Trophoblast cell (in vitro differentiated cells and primary cell): ENCODE data around the gene HYLS1.

Experiments used
- DNase-seq, 2 donors: peaks; one replicate each; pipeline ENCODE4 v3.0.0-alpha.2; 2016
- H2AFZ ChIP-seq: 2 replicates; pipeline ENCODE4 v1.6.1; 2013; ENCODE audit warnings: low read length, moderate library complexity, mild to moderate bottlenecking; ENCODE audit not compliant: insufficient read depth, poor library complexity
- H2AK5ac ChIP-seq: 2 replicates; pipeline ENCODE4 v1.6.1; 2013; ENCODE audit warnings: mild to moderate bottlenecking, low read length
- H2BK120ac ChIP-seq: 2 replicates; pipeline ENCODE4 v1.6.1; 2013; ENCODE audit warnings: low read length, mild to moderate bottlenecking, moderate library complexity; ENCODE audit not compliant: insufficient read depth, poor library complexity
- H2BK12ac ChIP-seq: 2 replicates; pipeline ENCODE4 v1.6.1; 2013; ENCODE audit warnings: mild to moderate bottlenecking, low read length, moderate library complexity
- H2BK5ac ChIP-seq: 2 replicates; pipeline ENCODE4 v1.6.1; 2013; ENCODE audit warnings: low read length, low read depth, moderate library complexity, mild to moderate bottlenecking; ENCODE audit not compliant: poor library complexity
- H3K14ac ChIP-seq: 2 replicates; pipeline ENCODE4 v1.6.1; 2013; ENCODE audit warnings: mild to moderate bottlenecking, low read length
- H3K18ac ChIP-seq: 2 replicates; pipeline ENCODE4 v1.6.1; 2013; ENCODE audit warnings: mild to moderate bottlenecking, low read length
- H3K23ac ChIP-seq: 2 replicates; pipeline ENCODE4 v1.6.1; 2013; ENCODE audit warnings: low read length
- H3K27ac ChIP-seq: 2 replicates; pipeline ENCODE4 v1.5.1; 2013; ENCODE audit warnings: low read depth, mild to moderate bottlenecking, inconsistent platforms, low read length, moderate library complexity
- H3K27me3 ChIP-seq: 2 replicates; pipeline ENCODE4 v1.6.1; 2013; ENCODE audit warnings: inconsistent platforms, mild to moderate bottlenecking, low read length, moderate library complexity; ENCODE audit not compliant: insufficient read depth
- H3K36me3 ChIP-seq, 2 experiments: 1 replicate in 1 of 2; 2 replicates in 1 of 2; pipeline ENCODE4 v1.6.1; 2013; ENCODE audit warnings: low read length in 2 of 2, mild to moderate bottlenecking in 2 of 2, moderate library complexity in 1 of 2; ENCODE audit not compliant: insufficient read depth in 2 of 2, control insufficient read depth in 1 of 2
- H3K4ac ChIP-seq: 2 replicates; pipeline ENCODE4 v1.6.1; 2013; ENCODE audit warnings: low read depth, mild to moderate bottlenecking, low read length, moderate library complexity
- H3K4me1 ChIP-seq, 2 experiments: 1 replicate in 1 of 2; 2 replicates in 1 of 2; pipeline ENCODE4 v1.6.1; 2013; ENCODE audit warnings: low read length in 2 of 2, mild to moderate bottlenecking in 2 of 2, moderate library complexity in 1 of 2; ENCODE audit not compliant: insufficient read depth in 2 of 2, control insufficient read depth in 1 of 2
- H3K4me2 ChIP-seq: 2 replicates; pipeline ENCODE4 v1.6.1; 2013; ENCODE audit warnings: inconsistent platforms, mild to moderate bottlenecking, low read length, moderate library complexity
- H3K4me3 ChIP-seq: 2 replicates; pipeline ENCODE4 v1.5.1; 2013; ENCODE audit warnings: mild to moderate bottlenecking, low read depth, low read length, inconsistent platforms
- H3K79me1 ChIP-seq: one replicate; pipeline ENCODE4 v1.6.1; 2013; ENCODE audit warnings: low read length
- H3K79me2 ChIP-seq: 2 replicates; pipeline ENCODE4 v1.6.1; 2013; ENCODE audit warnings: low read length, mild to moderate bottlenecking; ENCODE audit not compliant: control insufficient read depth, insufficient read depth, poor library complexity
- H3K9ac ChIP-seq: 2 replicates; pipeline ENCODE4 v1.6.1; 2013; ENCODE audit warnings: mild to moderate bottlenecking, low read length
- H3K9me3 ChIP-seq: 2 replicates; pipeline ENCODE4 v1.6.1; 2013; ENCODE audit warnings: low read depth, mild to moderate bottlenecking, control low read depth, inconsistent platforms, low read length; ENCODE audit not compliant: insufficient read depth
- H4K12ac ChIP-seq: 2 replicates; pipeline ENCODE4 v1.6.1; 2013; ENCODE audit warnings: low read depth, mild to moderate bottlenecking, low read length, moderate library complexity
- H4K8ac ChIP-seq: 2 replicates; pipeline ENCODE4 v1.6.1; 2013; ENCODE audit warnings: low read depth, mild to moderate bottlenecking, low read length, moderate library complexity
- H4K91ac ChIP-seq: one replicate; pipeline ENCODE4 v1.6.1; 2013; ENCODE audit warnings: low read depth, mild to moderate bottlenecking, low read length, moderate library complexity
- WGBS: extraction: QIAGEN DNeasy Blood & Tissue Kit; methylation state at CpG from one replicate; pipeline ENCODE4 v1.1.7; 2013; ENCODE audit warnings: missing lambda C conversion rate; ENCODE audit not compliant: insufficient read length, insufficient coverage; ENCODE audit errors: extremely low coverage; 5-methylcytosine and 5-hydroxymethylcytosine counted together

The HYLS1 gene

DNA sequence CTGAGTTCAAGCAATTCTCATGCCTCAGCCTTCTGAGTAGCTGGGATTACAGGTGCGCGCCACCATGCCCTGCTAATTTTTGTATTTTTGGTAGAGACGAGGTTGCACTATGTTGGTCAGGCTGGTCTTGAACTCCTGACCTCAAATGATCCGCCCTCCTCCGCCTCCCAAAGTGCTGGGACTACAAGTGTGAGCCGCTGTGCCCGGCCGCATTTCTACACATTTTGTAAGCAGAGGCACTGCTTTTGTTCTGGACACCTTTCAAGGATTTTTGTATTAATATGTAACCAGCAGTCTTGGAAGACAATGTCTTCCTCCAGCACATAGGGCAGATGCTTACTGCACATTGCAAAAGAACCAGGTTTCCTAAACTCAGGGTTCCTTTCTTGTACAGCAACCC, 47.0 kb downstream of the HYLS1 start:
- Histone ChIP-seq H3K4me3 (no peak overlapping the region), H4K12ac (no peak overlapping the region), H3K14ac (no peak overlapping the region), H4K91ac (no peak overlapping the region), H3K79me2 (no peaks in the 10 kb centered on the region), H4K8ac (no peak overlapping the region), H2BK5ac (no peak overlapping the region), H3K4ac (no peak overlapping the region), H3K36me3 (no peaks in the 10 kb centered on the region), H2BK12ac (no peak overlapping the region), H2AK5ac (no peak overlapping the region), H3K23ac (no peak overlapping the region), H3K18ac (no peak overlapping the region), H3K27me3 (no peaks in the 10 kb centered on the region), H2AFZ (no peak overlapping the region), H3K79me1 (no peaks in the 10 kb centered on the region), H2BK120ac (no peak overlapping the region), H3K4me2 (no peak overlapping the region), H3K27ac (no peak overlapping the region), H3K9me3 (no peaks in the 10 kb centered on the region), H3K9ac (no peak overlapping the region), H3K4me1 (peaks cover 2 to 5% of the 10 kb centered on the region in 2 experiments)
- no peak for DNase-seq
- WGBS = no CpG with 5 or more reads among the region's 8 CpGs

DNA sequence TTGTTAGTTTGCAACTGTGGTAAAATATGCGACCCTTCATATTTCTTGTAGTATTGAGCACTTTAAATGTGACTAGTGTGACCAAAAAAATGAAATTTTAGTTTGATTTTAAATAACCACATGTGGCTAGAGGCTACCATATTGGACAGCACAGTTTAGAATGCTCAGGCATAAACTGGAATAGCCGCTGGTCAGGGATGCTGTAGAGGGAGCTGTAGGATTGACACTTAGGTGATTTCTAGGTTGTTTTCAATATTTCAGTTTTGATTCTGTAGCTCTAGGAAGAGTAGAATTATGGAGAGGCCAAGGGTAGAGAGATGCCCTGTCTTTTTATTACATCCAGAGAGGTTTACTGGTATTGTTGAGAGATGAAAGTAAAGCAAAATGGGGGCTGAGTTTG, 47.6 kb downstream of the HYLS1 start:
- H2BK5ac ChIP-seq = no peak overlapping the region
- H3K79me1 ChIP-seq = no peaks in the 10 kb centered on the region
- DNase-seq = no peak
- H3K79me2 ChIP-seq = no peaks in the 10 kb centered on the region
- no peak overlapping the region for H4K8ac ChIP-seq
- H3K27me3 ChIP-seq = no peaks in the 10 kb centered on the region
- no peak overlapping the region for H3K4me2 ChIP-seq
- WGBS = no CpG with 5 or more reads among the region's 2 CpGs
- H3K4me1 ChIP-seq = peaks cover 2 to 5% of the 10 kb centered on the region in 2 experiments
- H4K12ac ChIP-seq = no peak overlapping the region
- H4K91ac ChIP-seq = no peak overlapping the region
- no peaks in the 10 kb centered on the region for H3K9me3 ChIP-seq
- H3K9ac ChIP-seq = no peak overlapping the region
- H3K36me3 ChIP-seq = no peaks in the 10 kb centered on the region
- H3K14ac ChIP-seq = no peak overlapping the region
- no peak overlapping the region for H3K23ac ChIP-seq
- H3K18ac ChIP-seq = no peak overlapping the region
- no peak overlapping the region for H2AK5ac ChIP-seq
- H2BK120ac ChIP-seq = no peak overlapping the region
- H3K4ac ChIP-seq = no peak overlapping the region
- no peak overlapping the region for H2BK12ac ChIP-seq
- no peak overlapping the region for H2AFZ ChIP-seq
- H3K4me3 ChIP-seq = no peak overlapping the region
- no peak overlapping the region for H3K27ac ChIP-seq

DNA sequence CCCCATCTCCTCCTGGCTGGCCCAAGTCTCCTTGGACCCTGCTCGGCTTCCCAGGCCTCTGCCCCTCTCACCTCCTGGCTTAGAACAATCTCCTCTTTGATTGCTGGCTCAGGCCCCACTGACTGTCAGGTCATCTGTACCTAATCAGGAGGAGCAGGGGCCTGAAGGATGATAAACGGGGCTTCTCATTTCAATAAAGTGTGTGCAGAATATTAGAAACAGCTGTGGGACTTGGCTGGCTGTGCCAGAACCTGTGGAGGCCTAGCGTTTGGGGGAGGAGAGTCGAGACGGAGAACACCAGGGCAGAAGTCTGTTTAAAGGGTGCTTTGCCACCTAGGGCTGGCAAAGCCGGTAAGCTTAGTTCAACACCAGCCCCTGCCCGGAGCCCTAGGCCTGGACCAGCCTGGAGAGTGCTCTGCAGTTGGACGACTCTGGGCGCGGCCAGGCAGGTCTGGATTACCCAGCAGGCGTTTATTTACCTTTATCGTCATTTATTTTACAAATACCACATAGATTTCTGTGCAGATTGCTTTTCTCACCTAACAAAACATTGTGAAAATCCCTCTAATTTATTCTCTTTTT, 48.2 kb downstream of the HYLS1 start:
- no peak overlapping the region for H2AFZ ChIP-seq
- no peak overlapping the region for H3K4me3 ChIP-seq
- no peak overlapping the region for H3K4me2 ChIP-seq
- no peak overlapping the region for H3K23ac ChIP-seq
- no peak overlapping the region for H2BK5ac ChIP-seq
- peaks cover 2 to 5% of the 10 kb centered on the region in 2 experiments for H3K4me1 ChIP-seq
- H3K18ac ChIP-seq = no peak overlapping the region
- H2AK5ac ChIP-seq = no peak overlapping the region
- DNase-seq = no peak
- no peak overlapping the region for H4K91ac ChIP-seq
- H4K8ac ChIP-seq = no peak overlapping the region
- no peak overlapping the region for H2BK120ac ChIP-seq
- no peak overlapping the region for H3K14ac ChIP-seq
- H3K9me3 ChIP-seq = no peaks in the 10 kb centered on the region
- H3K79me2 ChIP-seq = no peaks in the 10 kb centered on the region
- H3K4ac ChIP-seq = no peak overlapping the region
- WGBS = no CpG with 5 or more reads among the region's 12 CpGs
- no peak overlapping the region for H3K27ac ChIP-seq
- H3K36me3 ChIP-seq = no peaks in the 10 kb centered on the region
- no peaks in the 10 kb centered on the region for H3K79me1 ChIP-seq
- no peak overlapping the region for H3K9ac ChIP-seq
- no peak overlapping the region for H4K12ac ChIP-seq
- H3K27me3 ChIP-seq = no peaks in the 10 kb centered on the region
- H2BK12ac ChIP-seq = no peak overlapping the region

DNA sequence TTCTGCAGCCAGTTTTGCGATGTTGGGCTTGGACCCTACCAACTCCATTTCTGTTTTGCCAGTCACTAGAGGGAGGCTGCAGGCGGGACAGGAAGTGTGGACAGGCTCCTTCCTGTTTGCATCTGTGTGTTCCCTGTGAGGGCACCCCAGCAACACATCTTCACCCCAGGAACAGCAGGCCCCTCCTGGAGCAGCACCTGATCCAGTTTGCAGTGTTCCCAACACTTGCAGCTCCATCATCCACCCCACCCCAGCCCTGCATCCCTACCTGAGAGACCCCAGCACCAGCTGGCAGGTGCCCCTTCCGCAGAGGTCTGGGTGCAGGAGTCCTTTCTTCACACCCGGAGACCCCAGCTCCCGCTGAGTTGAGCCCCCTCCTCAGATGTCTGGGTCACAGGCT, 51.0 kb downstream of the HYLS1 start:
- H4K12ac ChIP-seq = no peak overlapping the region
- H3K4me1 ChIP-seq = peaks cover 6 to 8% of the 10 kb centered on the region in 2 experiments
- no peak overlapping the region for H3K9ac ChIP-seq
- H4K8ac ChIP-seq = peak overlapping the region; percentile 42
- no peak for DNase-seq
- no peaks in the 10 kb centered on the region for H3K9me3 ChIP-seq
- H3K14ac ChIP-seq = no peak overlapping the region
- H3K27ac ChIP-seq = no peak overlapping the region
- no peak overlapping the region for H3K4ac ChIP-seq
- no peak overlapping the region for H3K18ac ChIP-seq
- no peak overlapping the region for H4K91ac ChIP-seq
- H3K79me2 ChIP-seq = no peaks in the 10 kb centered on the region
- no peak overlapping the region for H3K4me3 ChIP-seq
- no CpG with 5 or more reads among the region's 5 CpGs for WGBS
- H3K36me3 ChIP-seq = no peaks in the 10 kb centered on the region
- no peak overlapping the region for H3K4me2 ChIP-seq
- H2AFZ ChIP-seq = peak overlapping the region; percentile 64
- H2BK12ac ChIP-seq = no peak overlapping the region
- no peak overlapping the region for H3K23ac ChIP-seq
- no peaks in the 10 kb centered on the region for H3K79me1 ChIP-seq
- H2BK5ac ChIP-seq = no peak overlapping the region
- H3K27me3 ChIP-seq = no peaks in the 10 kb centered on the region
- H2AK5ac ChIP-seq = no peak overlapping the region
- H2BK120ac ChIP-seq = no peak overlapping the region
